ENCODE data around the gene LGALS14. TPM values are rescaled to one million over a fixed set of nuclear protein-coding genes. Genes with fewer than 3 reads are reported as not detected.

LGALS14 gene
- total and polyA plus RNA-seq, 2 of the 8 experiments (the other 6 are each of a cell fraction or from before 2014, with no cell fraction given) = 0.50 to 0.77 TPM

DNA sequence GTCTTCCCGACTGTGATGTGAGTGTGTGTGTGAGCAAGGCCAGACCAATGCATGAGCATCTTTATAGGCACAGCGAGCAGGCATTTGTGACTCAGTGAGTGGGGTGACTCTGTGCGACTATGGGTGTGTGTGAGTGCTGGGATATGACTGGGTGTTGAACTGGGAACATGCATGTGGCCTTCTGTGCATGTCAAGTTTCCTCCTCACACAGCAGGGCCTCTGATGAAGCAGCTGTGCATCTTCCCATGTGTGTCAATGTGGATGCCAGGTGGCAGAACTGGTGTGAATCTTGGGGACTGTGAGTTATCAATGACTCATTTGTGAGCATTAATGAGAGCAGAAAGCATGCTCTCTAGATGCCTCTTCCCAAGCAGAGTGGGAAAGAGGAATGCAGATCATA, 12.1 kb upstream of the LGALS14 start:
- Histone ChIP-seq H3K9me3 (ENCODE audit: insufficient read depth in 2 of 2, low read depth in 1 of 2, low read length in 1 of 2) (no peaks in the 10 kb centered on the region), H3K23me2 (ENCODE audit: low read depth, low read length) (no peaks in the 10 kb centered on the region), H4K91ac (replicated peaks; ENCODE audit: insufficient read length, low read length) (peak overlapping the region; percentile 92), H4K20me1 (replicated peaks in 1 of 2; ENCODE audit: control insufficient read depth in 1 of 2, insufficient read depth in 2 of 2, low read length in 2 of 2) (no peaks in the 10 kb centered on the region), H3K23ac (ENCODE audit: insufficient read length) (no peak overlapping the region), H4K5ac (ENCODE audit: insufficient read length, low read depth, low read length) (no peak overlapping the region), H3K18ac (ENCODE audit: extremely low read depth, low read length) (no peak overlapping the region; the same call in 1 of the 2 replicates), H3K79me1 (ENCODE audit: low read depth, low read length) (no peaks in the 10 kb centered on the region), H2BK120ac (replicated peaks; ENCODE audit: low read depth, low read length) (no peak overlapping the region), H4K8ac (ENCODE audit: extremely low read depth, insufficient read depth, low read length) (no peak overlapping the region), H3K4ac (replicated peaks; ENCODE audit: insufficient read length, low read depth, low read length) (peak overlapping the region; percentile 70), H3K56ac (replicated peaks; ENCODE audit: insufficient read length, low read depth, low read length) (peak overlapping the region; percentile 21), H2BK12ac (ENCODE audit: low read depth, low read length) (peak overlapping the region; percentile 77; the same call in 1 of the 2 replicates), H3K27ac (ENCODE audit: low read depth, low read length) (no peak overlapping the region), H3K36me3 (ENCODE audit: control insufficient read depth in 2 of 4, insufficient read depth in 4 of 4, low read length in 3 of 4) (no peaks in the 10 kb centered on the region), H3K4me2 (ENCODE audit: insufficient read depth in 1 of 2, low read depth in 2 of 2, low read length in 2 of 2) (no peak overlapping the region), H3K4me1 (replicated peaks in 1 of 4; ENCODE audit: control insufficient read depth in 3 of 4, insufficient read depth in 4 of 4, low read length in 3 of 4) (peaks cover 0 to 6% (median 4%) of the 10 kb centered on the region in 4 experiments; a peak in 2 of 7 replicates), H3K9ac (replicated peaks in 1 of 4; ENCODE audit: extremely low read depth in 1 of 4, low read depth in 3 of 4, low read length in 3 of 4) (no peak overlapping the region), H3K79me2 (ENCODE audit: control insufficient read depth in 1 of 2, insufficient read depth in 2 of 2, low read length in 2 of 2) (no peaks in the 10 kb centered on the region), H2AK5ac (ENCODE audit: low read depth, low read length) (peak overlapping the region; percentile 31; the same call in 1 of the 2 replicates), H2AFZ (ENCODE audit: low read length) (no peak overlapping the region), H3K14ac (ENCODE audit: insufficient read length) (no peak overlapping the region), H3K27me3 (replicated peaks in 1 of 4; ENCODE audit: control insufficient read depth in 3 of 4, extremely low read depth in 1 of 4, insufficient read depth in 3 of 4, low read length in 3 of 4) (no peaks in the 10 kb centered on the region), H2BK5ac (ENCODE audit: low read depth, low read length) (peak overlapping the region; percentile 89; the same call in 1 of the 2 replicates), H3K4me3 (ENCODE audit: extremely low read depth in 1 of 4, insufficient read depth in 2 of 4, low read depth in 3 of 4, low read length in 4 of 4) (no peak overlapping the region), H2BK20ac (ENCODE audit: low read length) (peak overlapping the region; percentile 81; the same call in 1 of the 2 replicates), H2BK15ac (ENCODE audit: low read length) (peak overlapping the region; percentile 51)
- POLR2A ChIA-PET (ENCODE audit: partially characterized antibody) = no interaction called here
- CTCF ChIA-PET (ENCODE audit: partially characterized antibody) = interaction anchor here (0.6 kb wide), 1 partner anchor 9 kb away, joined by 3 read pairs; no protein-coding TSS in a partner anchor
- 82% methylated on average over 3 of the region's 3 CpGs; no CpG with 5 or more reads in 1 of the 2 experiments for WGBS, 2 experiments (ENCODE audit: extremely low coverage in 1 of 2, insufficient coverage in 1 of 2, insufficient read length in 1 of 2, insufficient replicate concordance in 2 of 2, low coverage in 1 of 2, low lambda C conversion rate in 2 of 2, missing lambda C conversion rate in 1 of 2)
- no peak for FAIRE-seq
- DNase-seq (ENCODE audit: low read depth in 1 of 2, low spot score in 2 of 2) = no peak
- TF ChIP-seq, protein P1, sequence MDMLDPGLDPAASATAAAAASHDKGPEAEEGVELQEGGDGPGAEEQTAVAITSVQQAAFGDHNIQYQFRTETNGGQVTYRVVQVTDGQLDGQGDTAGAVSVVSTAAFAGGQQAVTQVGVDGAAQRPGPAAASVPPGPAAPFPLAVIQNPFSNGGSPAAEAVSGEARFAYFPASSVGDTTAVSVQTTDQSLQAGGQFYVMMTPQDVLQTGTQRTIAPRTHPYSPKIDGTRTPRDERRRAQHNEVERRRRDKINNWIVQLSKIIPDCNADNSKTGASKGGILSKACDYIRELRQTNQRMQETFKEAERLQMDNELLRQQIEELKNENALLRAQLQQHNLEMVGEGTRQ (IDR thresholded peaks at IDR 0.05; ENCODE audit: low read length) = no peak
- no peak for TF ChIP-seq SP2 (IDR thresholded peaks at IDR 0.05; ENCODE audit: low read length)
- TF ChIP-seq TBP (IDR thresholded peaks at IDR 0.05; ENCODE audit: low read depth, low read length) = no peak
- TF ChIP-seq FOSL1 (IDR thresholded peaks at IDR 0.05; ENCODE audit: insufficient read depth, low read depth, low read length) = no peak
- no peak for TF ChIP-seq HDAC2 (IDR thresholded peaks at IDR 0.05; ENCODE audit: borderline replicate concordance in 1 of 2, low read depth in 2 of 2, low read length in 2 of 2)

All from H1 (cell line).